ENCODE results near the gene DBNDD2. TPM values are rescaled to one million over a fixed set of nuclear protein-coding genes. Genes with fewer than 3 reads are reported as not detected.

Gene DBNDD2
- total and polyA plus RNA-seq, 9 donors: 7.3 to 27.3 (median 20.2) TPM

- no CpG with 5 or more reads among the region's 2 CpGs for WGBS (ENCODE audit: insufficient coverage)
- H3K9me3 ChIP-seq (replicated peaks; ENCODE audit: control insufficient read depth, low read depth, low read length): no peaks in the 10 kb centered on the region
- DNase-seq: peak; percentile 25
- H3K4me1 ChIP-seq (ENCODE audit: control insufficient read depth, insufficient read depth, low read length): peaks cover 5% of the 10 kb centered on the region
- H3K36me3 ChIP-seq (ENCODE audit: control insufficient read depth, insufficient read depth, low read length): peaks cover 17% of the 10 kb centered on the region
- no peaks in the 10 kb centered on the region for H3K27me3 ChIP-seq (ENCODE audit: control insufficient read depth, insufficient read depth, low read length)
- H3K27ac ChIP-seq (ENCODE audit: low read length): no peak overlapping the region
- no peak overlapping the region for H3K4me3 ChIP-seq (ENCODE audit: low read length)
These were observed 21.5 kb downstream of the DBNDD2 start for GRCh38 chr20:45429618-45430017.

- Histone ChIP-seq H3K9me3 (replicated peaks; ENCODE audit: control insufficient read depth, low read depth, low read length) (no peaks in the 10 kb centered on the region), H3K4me1 (ENCODE audit: control insufficient read depth, insufficient read depth, low read length) (peaks cover 5% of the 10 kb centered on the region), H3K27ac (ENCODE audit: low read length) (no peak overlapping the region), H3K36me3 (ENCODE audit: control insufficient read depth, insufficient read depth, low read length) (peaks cover 4% of the 10 kb centered on the region), H3K27me3 (ENCODE audit: control insufficient read depth, insufficient read depth, low read length) (no peaks in the 10 kb centered on the region), H3K4me3 (ENCODE audit: low read length) (no peak overlapping the region)
- WGBS (ENCODE audit: insufficient coverage): 76% methylated on average over 5 of the region's 5 CpGs
- no peak for DNase-seq
These were observed 24.2 kb downstream of the DBNDD2 start for GRCh38 chr20:45432294-45432693.

- Histone ChIP-seq H3K36me3 (ENCODE audit: control insufficient read depth, insufficient read depth, low read length) (peaks cover 4% of the 10 kb centered on the region), H3K4me3 (ENCODE audit: low read length) (no peak overlapping the region), H3K27me3 (ENCODE audit: control insufficient read depth, insufficient read depth, low read length) (no peaks in the 10 kb centered on the region), H3K27ac (ENCODE audit: low read length) (no peak overlapping the region), H3K9me3 (replicated peaks; ENCODE audit: control insufficient read depth, low read depth, low read length) (no peaks in the 10 kb centered on the region), H3K4me1 (ENCODE audit: control insufficient read depth, insufficient read depth, low read length) (peaks cover 5% of the 10 kb centered on the region)
- peak; percentile 73 for DNase-seq
- 60% methylated on average over 1 of the region's 3 CpGs for WGBS (ENCODE audit: insufficient coverage)
These were observed 25.2 kb downstream of the DBNDD2 start for GRCh38 chr20:45433316-45433715.

GRCh38 chr20:45433976-45434375, 25.9 kb downstream of the DBNDD2 start:
- no peaks in the 10 kb centered on the region for H3K9me3 ChIP-seq (replicated peaks; ENCODE audit: control insufficient read depth, low read depth, low read length)
- no peak overlapping the region for H3K4me3 ChIP-seq (ENCODE audit: low read length)
- H3K4me1 ChIP-seq (ENCODE audit: control insufficient read depth, insufficient read depth, low read length): peaks cover 5% of the 10 kb centered on the region
- peaks cover 4% of the 10 kb centered on the region for H3K36me3 ChIP-seq (ENCODE audit: control insufficient read depth, insufficient read depth, low read length)
- no peak for DNase-seq
- no peak overlapping the region for H3K27ac ChIP-seq (ENCODE audit: low read length)
- WGBS (ENCODE audit: insufficient coverage): 88% methylated on average over 3 of the region's 4 CpGs
- H3K27me3 ChIP-seq (ENCODE audit: control insufficient read depth, insufficient read depth, low read length): no peaks in the 10 kb centered on the region

- no peaks in the 10 kb centered on the region for H3K9me3 ChIP-seq (replicated peaks; ENCODE audit: control insufficient read depth, low read depth, low read length)
- 1% methylated on average over 28 of the region's 33 CpGs for WGBS (ENCODE audit: insufficient coverage)
- H3K4me1 ChIP-seq (ENCODE audit: control insufficient read depth, insufficient read depth, low read length): peaks cover 5% of the 10 kb centered on the region
- H3K4me3 ChIP-seq (ENCODE audit: low read length): peak overlapping the region; percentile 39
- no peak overlapping the region for H3K27ac ChIP-seq (ENCODE audit: low read length)
- H3K27me3 ChIP-seq (ENCODE audit: control insufficient read depth, insufficient read depth, low read length): no peaks in the 10 kb centered on the region
- peak; percentile 81 for DNase-seq
- H3K36me3 ChIP-seq (ENCODE audit: control insufficient read depth, insufficient read depth, low read length): peaks cover 4% of the 10 kb centered on the region
These were observed 28.8 kb downstream of the DBNDD2 start for GRCh38 chr20:45436732-45437485.

GRCh38 chr20:45440424-45440823, 32.3 kb downstream of the DBNDD2 start:
- 40% methylated on average over 1 of the region's 3 CpGs for WGBS (ENCODE audit: insufficient coverage)
- Histone ChIP-seq H3K4me3 (ENCODE audit: low read length) (no peak overlapping the region), H3K27ac (ENCODE audit: low read length) (no peak overlapping the region), H3K27me3 (ENCODE audit: control insufficient read depth, insufficient read depth, low read length) (peaks cover 3% of the 10 kb centered on the region), H3K4me1 (ENCODE audit: control insufficient read depth, insufficient read depth, low read length) (no peaks in the 10 kb centered on the region), H3K36me3 (ENCODE audit: control insufficient read depth, insufficient read depth, low read length) (no peaks in the 10 kb centered on the region), H3K9me3 (replicated peaks; ENCODE audit: control insufficient read depth, low read depth, low read length) (no peaks in the 10 kb centered on the region)
- DNase-seq: no peak

GRCh38 chr20:45440891-45441685, 33.0 kb downstream of the DBNDD2 start:
- H3K27ac ChIP-seq (ENCODE audit: low read length): no peak overlapping the region
- WGBS (ENCODE audit: insufficient coverage): 70% methylated on average over 2 of the region's 5 CpGs

GRCh38 chr20:45441746-45442145, 33.7 kb downstream of the DBNDD2 start:
- no peaks in the 10 kb centered on the region for H3K36me3 ChIP-seq (ENCODE audit: control insufficient read depth, insufficient read depth, low read length)
- no CpG with 5 or more reads among the region's 1 CpG for WGBS (ENCODE audit: insufficient coverage)
- H3K27ac ChIP-seq (ENCODE audit: low read length): no peak overlapping the region
- H3K9me3 ChIP-seq (replicated peaks; ENCODE audit: control insufficient read depth, low read depth, low read length): no peaks in the 10 kb centered on the region
- DNase-seq: no peak
- H3K27me3 ChIP-seq (ENCODE audit: control insufficient read depth, insufficient read depth, low read length): peaks cover 3% of the 10 kb centered on the region
- no peak overlapping the region for H3K4me3 ChIP-seq (ENCODE audit: low read length)
- no peaks in the 10 kb centered on the region for H3K4me1 ChIP-seq (ENCODE audit: control insufficient read depth, insufficient read depth, low read length)

More at GRCh38 chr20:45440891-45441685, 33.0 kb downstream of the DBNDD2 start:
- DNase-seq: no peak
- Histone ChIP-seq H3K27me3 (ENCODE audit: control insufficient read depth, insufficient read depth, low read length) (peaks cover 3% of the 10 kb centered on the region), H3K9me3 (replicated peaks; ENCODE audit: control insufficient read depth, low read depth, low read length) (no peaks in the 10 kb centered on the region), H3K36me3 (ENCODE audit: control insufficient read depth, insufficient read depth, low read length) (no peaks in the 10 kb centered on the region), H3K4me3 (ENCODE audit: low read length) (no peak overlapping the region), H3K4me1 (ENCODE audit: control insufficient read depth, insufficient read depth, low read length) (no peaks in the 10 kb centered on the region)

- H3K4me1 ChIP-seq (ENCODE audit: control insufficient read depth, insufficient read depth, low read length): no peaks in the 10 kb centered on the region
- no peak overlapping the region for H3K4me3 ChIP-seq (ENCODE audit: low read length)
- no peaks in the 10 kb centered on the region for H3K36me3 ChIP-seq (ENCODE audit: control insufficient read depth, insufficient read depth, low read length)
- no peaks in the 10 kb centered on the region for H3K9me3 ChIP-seq (replicated peaks; ENCODE audit: control insufficient read depth, low read depth, low read length)
- peaks cover 3% of the 10 kb centered on the region for H3K27me3 ChIP-seq (ENCODE audit: control insufficient read depth, insufficient read depth, low read length)
- no peak overlapping the region for H3K27ac ChIP-seq (ENCODE audit: low read length)
- no peak for DNase-seq
These were observed 36.0 kb downstream of the DBNDD2 start for GRCh38 chr20:45444050-45444449.

- H3K27me3 ChIP-seq (ENCODE audit: control insufficient read depth, insufficient read depth, low read length): peaks cover 3% of the 10 kb centered on the region
- H3K4me3 ChIP-seq (ENCODE audit: low read length): no peak overlapping the region
- no peaks in the 10 kb centered on the region for H3K9me3 ChIP-seq (replicated peaks; ENCODE audit: control insufficient read depth, low read depth, low read length)
- no peaks in the 10 kb centered on the region for H3K4me1 ChIP-seq (ENCODE audit: control insufficient read depth, insufficient read depth, low read length)
- no peaks in the 10 kb centered on the region for H3K36me3 ChIP-seq (ENCODE audit: control insufficient read depth, insufficient read depth, low read length)
- DNase-seq: no peak
- no peak overlapping the region for H3K27ac ChIP-seq (ENCODE audit: low read length)
- WGBS (ENCODE audit: insufficient coverage): 63% methylated on average over 5 of the region's 7 CpGs
These were observed 37.9 kb downstream of the DBNDD2 start for GRCh38 chr20:45445805-45446562.

Data from muscle of leg (tissue), 11 donors.